HTERT RPE-1 (cell line): ENCODE measurements around the gene PHF1.

Source experiments
- in situ Hi-C: fragments of 300-500 bp; cut with MboI; formaldehyde crosslinking; loops from 4 replicates; pipeline ENCODE4 v1.14.3; 2020; ENCODE audit warnings: low sequenced_read_pairs

PHF1 gene

DNA sequence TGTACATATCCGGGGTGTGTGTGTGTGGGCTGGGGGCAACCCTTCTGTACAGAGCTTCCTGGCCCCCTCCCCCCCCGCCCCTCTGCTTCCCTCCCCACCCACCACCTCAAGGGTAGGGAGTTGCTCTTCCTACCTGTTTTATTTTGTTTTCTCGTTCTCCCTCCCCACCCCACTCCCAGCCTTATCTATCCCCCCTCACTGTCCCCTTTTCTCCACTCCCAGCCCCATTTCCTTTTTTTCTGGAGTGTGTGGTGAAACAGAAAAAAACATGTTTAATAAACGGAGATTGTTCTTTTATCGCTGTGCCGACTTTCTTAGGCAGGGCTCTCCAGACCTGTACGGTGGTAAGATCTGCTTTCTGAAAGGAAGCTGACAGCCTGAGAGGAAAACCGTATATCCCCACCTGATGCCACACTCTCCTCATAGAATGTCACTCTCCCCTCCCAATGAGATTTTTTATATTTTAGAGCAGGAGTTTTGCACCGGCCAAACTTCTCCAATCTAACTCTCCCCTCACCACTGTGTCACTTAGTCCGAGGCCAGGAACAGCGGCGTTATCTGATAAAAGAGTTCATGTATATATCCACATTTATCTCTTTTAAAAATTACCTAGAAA, 42.7 kb downstream of the PHF1 start:
- in situ Hi-C loops: no loop called here

DNA sequence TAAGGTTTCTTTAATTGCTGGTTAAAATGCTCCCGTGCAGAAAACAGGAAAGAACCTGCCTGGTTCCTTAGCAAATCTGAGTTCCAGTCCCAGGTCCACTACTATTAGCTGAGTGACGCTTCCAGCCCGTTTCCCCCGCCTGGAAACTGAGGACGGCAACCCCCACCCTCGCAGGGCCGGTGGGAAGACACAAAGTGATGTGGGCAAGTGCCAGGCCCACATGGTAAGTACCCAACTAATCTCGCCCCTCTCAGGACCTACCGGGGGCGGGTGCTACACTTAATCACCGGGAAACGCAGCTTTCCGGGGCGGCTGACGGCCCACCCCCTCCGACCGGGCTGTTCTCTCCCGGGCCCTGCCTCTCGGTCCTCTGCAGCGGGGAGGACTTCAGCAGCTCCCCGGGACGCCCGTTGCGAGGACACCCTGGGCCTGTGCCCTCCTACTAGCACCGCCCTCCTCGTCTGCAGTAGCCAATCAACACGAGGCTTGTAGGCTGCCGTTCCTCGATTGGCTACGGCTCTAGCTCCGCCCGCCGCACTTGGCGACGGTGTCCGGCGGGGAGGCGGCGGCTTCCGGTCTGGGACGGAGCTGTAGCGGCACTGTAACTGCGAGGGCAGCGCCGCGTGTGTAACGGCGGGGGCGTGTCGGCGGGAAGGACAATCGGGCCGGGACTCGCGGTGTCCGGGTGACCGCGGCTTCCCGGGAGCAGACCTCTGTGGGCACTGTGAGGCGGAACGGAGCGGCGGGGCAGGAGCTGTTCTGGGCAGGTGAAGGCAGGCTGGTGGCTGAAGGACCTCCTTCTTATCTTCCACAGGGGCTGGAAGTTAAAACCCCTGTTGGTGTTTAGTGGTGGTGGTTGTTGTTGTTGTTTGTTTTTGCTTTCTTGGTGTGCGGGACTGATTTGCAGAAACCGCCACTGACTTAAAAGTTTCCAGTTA, 43.5 kb downstream of the PHF1 start, which contains the start of gene ZBTB9:
ZBTB9 (plus strand) TSS at position 568 of the 938 bp plus-strand sequence. CDS start 525 bp downstream, outside the sequence.
- in situ Hi-C loops: no loop called here

- in situ Hi-C loops: no loop called here
Observed at GRCh38 chr6:33455051-33455450, 44.2 kb downstream of the PHF1 start.

- in situ Hi-C loops: no loop called here
Observed at GRCh38 chr6:33456156-33456555, 45.3 kb downstream of the PHF1 start.

DNA sequence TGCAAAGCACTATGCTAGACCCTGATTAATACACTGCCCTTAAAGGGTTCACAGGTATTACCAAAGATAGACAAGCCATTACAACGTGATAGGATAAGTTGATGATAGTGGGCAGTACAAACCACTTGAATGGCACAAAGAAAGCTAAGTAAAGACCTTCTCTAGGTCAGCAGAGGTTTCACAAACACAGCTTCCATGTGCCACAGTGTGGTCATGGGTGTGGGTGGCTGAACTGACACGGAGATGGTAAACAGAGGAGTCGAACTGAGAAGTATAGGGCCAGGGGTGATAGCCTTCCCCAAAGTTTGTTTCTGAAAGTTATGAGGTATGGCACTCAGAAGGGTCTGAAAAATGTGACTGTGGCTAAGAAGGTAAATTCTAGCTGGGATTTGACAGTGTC, 47.9 kb downstream of the PHF1 start:
- in situ Hi-C loops: no loop called here

GRCh38 chr6:33459226-33459625, 48.4 kb downstream of the PHF1 start:
- in situ Hi-C loops: no loop called here
